Prostate gland (tissue), 2 donors: ENCODE results near the gene NPLOC4. TPM values are rescaled to one million over a fixed set of nuclear protein-coding genes. Genes with fewer than 3 reads are reported as not detected.

Experiments
- DNase-seq: peaks from one replicate; pipeline ENCODE4 v3.0.0-alpha.2; 2019; ENCODE audit warnings: low spot score
- H3K27ac ChIP-seq, 2 donors: fragments of 200-600 bp; sonication (generic); 2 replicates each; pipeline ENCODE4 v1.5.1; 2017 to 2019
- H3K27me3 ChIP-seq: fragments of 200-600 bp; sonication (generic); replicated peaks from 2 replicates; pipeline ENCODE4 v1.5.1; 2019; ENCODE audit not compliant: insufficient read depth
- H3K36me3 ChIP-seq, 2 donors: fragments of 200-600 bp; sonication (generic); 1 replicate in 1 of 2; 2 replicates in 1 of 2; pipeline versions ENCODE4 v1.5.1 to v1.8.1; 2017 to 2019
- H3K4me1 ChIP-seq: fragments of 200-600 bp; sonication (generic); replicated peaks from 2 replicates; pipeline ENCODE4 v1.5.1; 2019
- H3K4me3 ChIP-seq, 2 donors: fragments of 200-600 bp; sonication (generic); 2 replicates each; pipeline ENCODE4 v1.5.1; 2017 to 2019
- H3K9me3 ChIP-seq: fragments of 200-600 bp; sonication (generic); 2 replicates; pipeline ENCODE4 v1.5.1; 2017
- CTCF ChIP-seq, 4 experiments: fragments of 200-600 bp in 2 of 4; fragments of 450-650 bp in 2 of 4; sonication (generic) in 2 of 4; IDR thresholded peaks; 1 replicate in 3 of 4; 2 replicates in 1 of 4; pipeline ENCODE4 v1.5.1; 2016 to 2019; ENCODE audit warnings: antibody characterized with exemption in 4 of 4, mild to moderate bottlenecking in 2 of 4, moderate library complexity in 2 of 4
- POLR2A ChIP-seq: fragments of 450-650 bp; IDR thresholded peaks from one replicate; pipeline ENCODE4 v1.6.1; 2016; ENCODE audit warnings: antibody characterized with exemption, mild to moderate bottlenecking
- POLR2AphosphoS5 ChIP-seq: sonication (generic); formaldehyde crosslinking; IDR thresholded peaks from one replicate; pipeline ENCODE4 v1.6.1; 2017; ENCODE audit warnings: antibody characterized with exemption
- WGBS: methylation state at CpG from one replicate; pipeline ENCODE4 v1.1.5; 2018; 5-methylcytosine and 5-hydroxymethylcytosine counted together
- intact Hi-C: fragments of 100-400 bp; cut with DNase I; formaldehyde crosslinking; loops from one replicate; pipeline ENCODE4 v1.14.2; 2022
- total RNA-seq, 2 donors: library from RNA; depleted of rRNA; stranded (reverse); fragments of >200 nt; gene quantifications; one replicate each; pipeline ENCODE4 v1.1.0, GENCODE V29; 2016

The NPLOC4 gene
- total RNA-seq, 2 donors from 2014 or later: 40.1 to 84.8 TPM

GRCh38 chr17:81683584-81684441 lies 46.9 kb upstream of the NPLOC4 start, which contains the start of the genes ARL16 and HGS:
TSS of gene ARL16 (minus strand) at chr17:81683797. CDS start at chr17:81683753, 44 bp downstream.
TSS of gene HGS (plus strand) at chr17:81684011. CDS start at chr17:81684067, 56 bp downstream.
- no peaks in the 10 kb centered on the region for H3K27me3 ChIP-seq
- TF ChIP-seq CTCF (IDR thresholded peaks at IDR 0.05) (peak in 1 of 4 experiments; percentile 30), POLR2A (peak; percentile 66), POLR2AphosphoS5 (peak; percentile 98)
- H3K27ac ChIP-seq: peak within 1 kb of the TSS; percentile 62 to 66
- peaks cover 11% of the 10 kb centered on the region for H3K4me1 ChIP-seq
- peak within 1 kb of the TSS; percentile 96 to 97 for H3K4me3 ChIP-seq
- WGBS: under 1% methylated on average over 66 of the region's 112 CpGs
- H3K9me3 ChIP-seq: no peaks in the 10 kb centered on the region
- DNase-seq: peak; percentile 98
- intact Hi-C loops: no loop called here
- H3K36me3 ChIP-seq: peaks cover 0 to 22% of the 10 kb centered on the region in 2 donors

- no peak for DNase-seq
- no peaks in the 10 kb centered on the region for H3K27me3 ChIP-seq
- intact Hi-C loops: no loop called here
- TF ChIP-seq POLR2AphosphoS5 (no peak), CTCF (IDR thresholded peaks at IDR 0.05) (no peak), POLR2A (no peak)
- H3K27ac ChIP-seq: peak overlapping the region; percentile 28 to 66
- H3K4me3 ChIP-seq: peak overlapping the region; percentile 96 to 97
- WGBS: under 1% methylated on average over 37 of the region's 37 CpGs
- H3K4me1 ChIP-seq: peaks cover 11% of the 10 kb centered on the region
- H3K36me3 ChIP-seq: peaks cover 0 to 21% of the 10 kb centered on the region in 2 donors
- no peaks in the 10 kb centered on the region for H3K9me3 ChIP-seq
These were observed 46.3 kb upstream of the NPLOC4 start for GRCh38 chr17:81683208-81683583.

- no peaks in the 10 kb centered on the region for H3K9me3 ChIP-seq
- TF ChIP-seq POLR2A (no peak), POLR2AphosphoS5 (no peak), CTCF (IDR thresholded peaks at IDR 0.05) (no peak)
- H3K4me1 ChIP-seq: peaks cover 11% of the 10 kb centered on the region
- H3K4me3 ChIP-seq: peak overlapping the region; percentile 96 to 97
- no peak overlapping the region for H3K27ac ChIP-seq
- DNase-seq: no peak
- 25% methylated on average over 19 of the region's 19 CpGs for whole genome bisulfite sequencing
- H3K27me3 ChIP-seq: no peaks in the 10 kb centered on the region
- H3K36me3 ChIP-seq: peaks cover 0 to 16% of the 10 kb centered on the region in 2 donors
- intact Hi-C loops: no loop called here
These were observed 45.8 kb upstream of the NPLOC4 start for GRCh38 chr17:81682565-81683207.

- H3K27me3 ChIP-seq: no peaks in the 10 kb centered on the region
- no peaks in the 10 kb centered on the region for H3K9me3 ChIP-seq
- H3K4me3 ChIP-seq: no peak overlapping the region
- intact Hi-C loops: no loop called here
- peaks cover 11% of the 10 kb centered on the region for H3K4me1 ChIP-seq
- TF ChIP-seq POLR2AphosphoS5: no peak
- 62% methylated on average over 17 of the region's 17 CpGs for WGBS
- DNase-seq: no peak
- peaks cover 0 to 5% of the 10 kb centered on the region in 2 donors for H3K36me3 ChIP-seq
- no peak overlapping the region for H3K27ac ChIP-seq
These were observed 44.8 kb upstream of the NPLOC4 start for GRCh38 chr17:81681672-81682071.

- 88% methylated on average over 11 of the region's 11 CpGs for WGBS
- Histone ChIP-seq H3K9me3 (no peaks in the 10 kb centered on the region), H3K27me3 (no peaks in the 10 kb centered on the region), H3K4me3 (no peak overlapping the region), H3K4me1 (peaks cover 9% of the 10 kb centered on the region), H3K27ac (no peak overlapping the region), H3K36me3 (no peaks in the 10 kb centered on the region)
- intact Hi-C loops: no loop called here
- TF ChIP-seq POLR2AphosphoS5: no peak
- no peak for TF ChIP-seq POLR2A
- TF ChIP-seq CTCF (IDR thresholded peaks at IDR 0.05): no peak
- DNase-seq: no peak
These were observed 43.2 kb upstream of the NPLOC4 start for GRCh38 chr17:81680150-81680549.
